ENCODE data around the gene SKAP2. TPM values are rescaled to one million over a fixed set of nuclear protein-coding genes. Genes with fewer than 3 reads are reported as not detected.

The SKAP2 gene
- total RNA-seq, 2 experiments from 2014 or later: 18.6 to 21.3 TPM

GRCh38 chr7:26620352-26620751 is 244.0 kb downstream of the SKAP2 start:
- DNase-seq (no peak), ATAC-seq (no peak)
- Mint-ChIP-seq H3K4me1 (no peaks in the 10 kb centered on the region), H3K36me3 (no peaks in the 10 kb centered on the region), H3K9me3 (ENCODE audit: low read depth) (no peaks in the 10 kb centered on the region), H3K27me3 (peaks cover 3% of the 10 kb centered on the region), H3K27ac (no peak overlapping the region), H3K4me3 (no peak overlapping the region)
- CTCF ChIA-PET: no interaction called here

- H3K4me1 Mint-ChIP-seq: no peaks in the 10 kb centered on the region
- H3K36me3 Mint-ChIP-seq: no peaks in the 10 kb centered on the region
- H3K27me3 Mint-ChIP-seq: peaks cover 3% of the 10 kb centered on the region
- H3K4me3 Mint-ChIP-seq: no peak overlapping the region
- CTCF ChIA-PET: no interaction called here
- no peak for ATAC-seq
- DNase-seq: no peak
- H3K27ac Mint-ChIP-seq: no peak overlapping the region
- no peaks in the 10 kb centered on the region for H3K9me3 Mint-ChIP-seq (ENCODE audit: low read depth)
Observed at GRCh38 chr7:26619348-26619984, 244.9 kb downstream of the SKAP2 start.

DNA sequence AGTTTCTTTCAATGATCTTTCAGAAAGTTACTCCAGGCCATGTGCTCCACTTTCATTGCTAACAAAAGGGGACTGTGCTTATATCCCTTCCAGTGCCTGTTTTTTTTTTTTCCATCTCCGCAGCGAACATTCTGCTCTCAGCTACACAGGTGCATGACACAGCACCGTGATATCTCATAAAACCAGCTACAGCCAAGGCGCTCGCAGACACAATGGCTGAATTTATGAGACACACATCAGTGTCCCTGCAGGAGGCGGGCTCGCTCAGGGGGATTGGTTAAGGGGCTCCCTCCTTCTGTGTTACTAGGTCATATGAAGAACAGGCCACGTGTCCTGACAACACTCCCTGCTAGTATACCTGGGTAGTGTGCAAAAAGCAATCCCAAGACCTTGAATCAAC is 245.5 kb downstream of the SKAP2 start:
- no peak overlapping the region for H3K27ac Mint-ChIP-seq
- no peak overlapping the region for H3K4me3 Mint-ChIP-seq
- ATAC-seq (no peak), DNase-seq (no peak)
- CTCF ChIA-PET: no interaction called here
- H3K27me3 Mint-ChIP-seq: peaks cover 3% of the 10 kb centered on the region
- H3K9me3 Mint-ChIP-seq (ENCODE audit: low read depth): no peaks in the 10 kb centered on the region
- H3K4me1 Mint-ChIP-seq: no peaks in the 10 kb centered on the region
- no peaks in the 10 kb centered on the region for H3K36me3 Mint-ChIP-seq

GRCh38 chr7:26618449-26618848 is 245.9 kb downstream of the SKAP2 start:
- DNase-seq (no peak), ATAC-seq (no peak)
- Mint-ChIP-seq H3K9me3 (ENCODE audit: low read depth) (no peaks in the 10 kb centered on the region), H3K36me3 (no peaks in the 10 kb centered on the region), H3K4me3 (no peak overlapping the region), H3K27ac (no peak overlapping the region), H3K4me1 (no peaks in the 10 kb centered on the region), H3K27me3 (peaks cover 3% of the 10 kb centered on the region)
- CTCF ChIA-PET: no interaction called here

Other genes with a start within 250 kb of the SKAP2 start
- under 1 TPM; 0.28 to 0.76 TPM for gene HOXA1, start 231.4 kb upstream of the SKAP2 start, total RNA-seq
- not detected for gene HOXA2, start 238.1 kb upstream of the SKAP2 start, total RNA-seq